LNCaP clone FGC (cell line): ENCODE results near the gene WDFY2.
A peak's percentile ranks its signal among the peaks of the same experiment; 100 is the strongest.

ENCODE experiments used
- DNase-seq: peaks from one replicate; pipeline ENCODE4 v3.0.0-alpha.2; 2011; ENCODE audit warnings: low read depth
- H3K4me3 ChIP-seq: 2 replicates; pipeline ENCODE4 v1.5.1; 2011; ENCODE audit warnings: mild to moderate bottlenecking, low read depth, low read length, control low read depth
- CTCF ChIP-seq: IDR thresholded peaks from 2 replicates; pipeline ENCODE4 v1.5.1; 2012; ENCODE audit warnings: mild to moderate bottlenecking; ENCODE audit not compliant: control insufficient read depth, insufficient read depth; ENCODE audit errors: extremely low read depth

The WDFY2 gene

DNA sequence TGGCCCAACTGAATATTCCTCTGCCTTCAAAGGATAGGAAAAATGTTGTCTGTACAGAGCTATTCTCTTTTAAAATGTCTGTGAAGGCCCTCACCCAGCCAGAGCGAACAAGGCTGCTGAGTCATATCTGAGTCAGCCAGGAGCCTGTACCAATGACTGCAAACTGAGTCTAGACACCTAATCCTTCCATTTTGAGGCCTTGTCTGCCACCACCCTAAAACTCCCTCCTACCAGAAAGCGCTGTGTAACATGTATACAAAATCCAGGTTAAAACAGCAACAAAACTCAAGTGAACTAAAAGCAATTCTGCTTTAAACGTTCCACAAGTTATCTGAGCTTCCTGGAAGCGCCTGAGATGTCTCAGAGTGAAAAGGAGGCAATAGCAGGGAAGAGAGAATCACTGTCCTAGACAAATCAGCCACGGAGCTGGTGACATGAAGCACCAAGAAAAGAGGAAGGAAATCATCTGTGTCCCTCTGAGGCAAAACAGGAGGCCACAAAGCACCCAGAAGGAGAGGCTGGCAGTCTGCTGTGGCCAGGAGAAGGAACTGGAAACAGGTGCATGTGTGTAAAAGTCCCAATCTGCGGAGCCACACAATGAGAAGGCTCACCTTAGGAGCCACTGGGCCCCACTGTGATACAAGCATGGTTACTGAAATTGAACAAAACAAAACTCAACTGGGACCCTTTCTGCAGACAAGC is 209.5 kb downstream of the WDFY2 start:
- H3K4me3 ChIP-seq = no peak overlapping the region
- no peak for TF ChIP-seq CTCF
- DNase-seq = no peak

GRCh38 chr13:51794964-51795363 is 210.7 kb downstream of the WDFY2 start:
- no peak for DNase-seq
- no peak overlapping the region for H3K4me3 ChIP-seq
- TF ChIP-seq CTCF = no peak

DNA sequence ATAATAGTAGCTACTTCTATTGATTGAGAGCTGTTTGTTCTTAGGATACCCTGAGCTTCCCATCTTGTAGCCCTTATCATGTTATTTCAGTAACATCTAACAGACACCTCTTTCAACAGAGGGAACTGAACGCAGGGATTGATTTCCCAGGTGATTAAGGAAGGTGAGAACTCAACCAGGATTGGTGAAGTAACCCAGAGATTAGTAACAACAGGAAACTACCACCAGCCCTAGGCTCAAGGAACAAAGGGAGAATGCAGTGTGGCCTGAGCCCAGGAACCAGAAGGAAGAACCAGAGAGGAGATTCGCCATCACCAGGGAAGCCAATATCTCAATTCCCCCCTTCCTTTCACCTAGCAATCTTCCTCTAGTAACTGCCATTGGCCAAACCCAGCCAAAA is 211.2 kb downstream of the WDFY2 start:
- no peak overlapping the region for H3K4me3 ChIP-seq
- no peak for TF ChIP-seq CTCF
- DNase-seq = no peak

DNA sequence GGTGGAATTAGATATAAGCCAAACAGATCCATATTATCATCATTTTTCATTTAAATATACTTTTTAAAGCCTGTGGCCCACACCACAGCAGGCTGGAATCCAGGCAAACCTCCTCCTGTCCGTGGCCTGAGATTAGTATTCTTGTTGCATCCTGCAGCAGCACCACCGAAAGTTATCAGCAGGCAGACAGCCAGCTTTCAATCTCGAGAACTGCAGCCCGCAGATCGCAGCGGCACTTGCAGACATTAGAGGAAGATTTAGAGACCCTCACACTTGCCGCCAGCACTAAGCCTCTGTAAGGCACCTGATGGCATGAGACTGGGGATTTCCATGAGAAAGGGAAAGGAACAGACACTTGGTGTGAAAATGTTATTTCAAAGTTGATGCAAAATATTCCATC is 212.3 kb downstream of the WDFY2 start:
- TF ChIP-seq CTCF = no peak
- H3K4me3 ChIP-seq = no peak overlapping the region
- DNase-seq = no peak

GRCh38 chr13:51797664-51798488 is 213.6 kb downstream of the WDFY2 start:
- peak; percentile 73 for TF ChIP-seq CTCF
- peak; percentile 86 for DNase-seq

GRCh38 chr13:51799261-51799660 is 215.0 kb downstream of the WDFY2 start:
- TF ChIP-seq CTCF = no peak
- DNase-seq = no peak
- H3K4me3 ChIP-seq = no peak overlapping the region

More at GRCh38 chr13:51797664-51798488, 213.6 kb downstream of the WDFY2 start:
- H3K4me3 ChIP-seq = no peak overlapping the region

GRCh38 chr13:51800486-51800885 is 216.2 kb downstream of the WDFY2 start:
- no peak for TF ChIP-seq CTCF
- no peak for DNase-seq
- no peak overlapping the region for H3K4me3 ChIP-seq
